DOHH2 (cell line): ENCODE data around the gene TULP1.

Experiments used
- EZH2phosphoT487 ChIP-seq: fragments of 200-600 bp; sonication (generic); IDR thresholded peaks from 2 replicates; pipeline ENCODE4 v1.6.1; 2017; ENCODE audit warnings: borderline replicate concordance, mild to moderate bottlenecking, antibody characterized with exemption, low read length, moderate library complexity, mixed read lengths
- TF ChIP-seq, protein P1 (sequence below): fragments of 200-600 bp; sonication (generic); IDR thresholded peaks from one replicate; pipeline ENCODE4 v1.5.1; 2014; ENCODE audit warnings: antibody characterized with exemption, mild to moderate bottlenecking, low read depth, low read length; ENCODE audit not compliant: poor library complexity, severe bottlenecking

DNA sequence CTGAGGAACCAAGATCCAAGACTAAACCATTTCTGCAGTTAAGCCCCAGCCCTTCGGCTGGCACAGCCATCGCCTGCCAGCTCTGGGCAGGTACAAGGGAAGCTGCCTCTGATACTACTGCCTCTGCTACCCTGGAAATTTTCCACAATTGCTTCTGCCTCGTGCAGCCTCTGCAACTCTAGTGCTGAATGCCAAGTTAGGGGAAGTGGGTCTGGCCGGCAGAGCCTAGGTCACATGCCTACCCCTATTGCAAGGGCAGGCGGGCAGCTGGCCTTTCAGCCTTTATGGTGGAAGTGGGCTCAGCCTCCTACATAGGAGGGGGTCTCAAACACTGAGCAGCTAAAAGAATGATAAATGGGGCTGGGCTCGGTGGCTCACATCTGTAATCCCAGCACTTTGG, 44.5 kb upstream of the TULP1 start:
- TF ChIP-seq, protein P1, sequence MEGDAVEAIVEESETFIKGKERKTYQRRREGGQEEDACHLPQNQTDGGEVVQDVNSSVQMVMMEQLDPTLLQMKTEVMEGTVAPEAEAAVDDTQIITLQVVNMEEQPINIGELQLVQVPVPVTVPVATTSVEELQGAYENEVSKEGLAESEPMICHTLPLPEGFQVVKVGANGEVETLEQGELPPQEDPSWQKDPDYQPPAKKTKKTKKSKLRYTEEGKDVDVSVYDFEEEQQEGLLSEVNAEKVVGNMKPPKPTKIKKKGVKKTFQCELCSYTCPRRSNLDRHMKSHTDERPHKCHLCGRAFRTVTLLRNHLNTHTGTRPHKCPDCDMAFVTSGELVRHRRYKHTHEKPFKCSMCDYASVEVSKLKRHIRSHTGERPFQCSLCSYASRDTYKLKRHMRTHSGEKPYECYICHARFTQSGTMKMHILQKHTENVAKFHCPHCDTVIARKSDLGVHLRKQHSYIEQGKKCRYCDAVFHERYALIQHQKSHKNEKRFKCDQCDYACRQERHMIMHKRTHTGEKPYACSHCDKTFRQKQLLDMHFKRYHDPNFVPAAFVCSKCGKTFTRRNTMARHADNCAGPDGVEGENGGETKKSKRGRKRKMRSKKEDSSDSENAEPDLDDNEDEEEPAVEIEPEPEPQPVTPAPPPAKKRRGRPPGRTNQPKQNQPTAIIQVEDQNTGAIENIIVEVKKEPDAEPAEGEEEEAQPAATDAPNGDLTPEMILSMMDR = no peak
- TF ChIP-seq EZH2phosphoT487 = no peak
